Natural killer cell (primary cell): Measurements from ENCODE around the gene SEL1L2. TPM values are rescaled to one million over a fixed set of nuclear protein-coding genes. Genes with fewer than 3 reads are reported as not detected.

ENCODE experiments used
- ATAC-seq, 3 donors: fragments of 150-1000 bp in 2 of 3; fragments of 200-7000 bp in 1 of 3; cut with Tn5 transposase; 1 replicate in 1 of 3; 2 replicates in 2 of 3; pipeline ENCODE4 v1.10.0; 2021; ENCODE audit warnings: mild to moderate bottlenecking in 2 of 3, moderate library complexity in 2 of 3
- DNase-seq, 2 donors: peaks; one replicate each; pipeline versions ENCODE4 v3.0.0 to v3.0.0-alpha.2; 2013 to 2021; ENCODE audit warnings: mixed read lengths in 1 of 2
- H3K27ac ChIP-seq: one replicate; pipeline ENCODE4 v1.5.1; 2013; ENCODE audit warnings: mild to moderate bottlenecking, low read length
- H3K27me3 ChIP-seq: one replicate; pipeline ENCODE4 v1.6.1; 2013; ENCODE audit warnings: low read length; ENCODE audit not compliant: control insufficient read depth, insufficient read depth
- H3K36me3 ChIP-seq: one replicate; pipeline ENCODE4 v1.6.1; 2013; ENCODE audit warnings: low read length; ENCODE audit not compliant: control insufficient read depth, insufficient read depth
- H3K4me1 ChIP-seq: one replicate; pipeline ENCODE4 v1.6.1; 2013; ENCODE audit warnings: low read length; ENCODE audit not compliant: control insufficient read depth, insufficient read depth
- H3K4me3 ChIP-seq: one replicate; pipeline ENCODE4 v1.5.1; 2013; ENCODE audit warnings: low read length
- H3K9me3 ChIP-seq: one replicate; pipeline ENCODE4 v1.6.1; 2013; ENCODE audit warnings: low read length; ENCODE audit not compliant: control insufficient read depth, insufficient read depth
- H3K27ac Mint-ChIP-seq, 2 donors: one replicate each; pipeline ENCODE4 v1.8.0; 2022; ENCODE audit warnings: mild to moderate bottlenecking in 2 of 2, mixed read lengths in 2 of 2, moderate library complexity in 1 of 2
- H3K27me3 Mint-ChIP-seq, 2 donors: one replicate each; pipeline ENCODE4 v1.8.0; 2022; ENCODE audit warnings: low read depth in 2 of 2, mixed read lengths in 2 of 2
- H3K36me3 Mint-ChIP-seq: one replicate; pipeline ENCODE4 v1.8.0; 2022; ENCODE audit warnings: mixed read lengths
- H3K4me1 Mint-ChIP-seq, 2 donors: one replicate each; pipeline ENCODE4 v1.8.0; 2022; ENCODE audit warnings: mixed read lengths in 2 of 2
- H3K4me3 Mint-ChIP-seq: one replicate; pipeline ENCODE4 v1.8.0; 2022; ENCODE audit warnings: mild to moderate bottlenecking, moderate library complexity, mixed read lengths
- H3K9me3 Mint-ChIP-seq, 2 donors: one replicate each; pipeline ENCODE4 v1.8.0; 2022; ENCODE audit warnings: mixed read lengths in 2 of 2
- CTCF ChIP-seq: fragments of 200-600 bp; IDR thresholded peaks from one replicate; pipeline ENCODE4 v1.8.0; 2022; ENCODE audit warnings: antibody characterized with exemption
- WGBS: methylation state at CpG from one replicate; pipeline ENCODE4 v1.1.7; 2013; ENCODE audit warnings: missing lambda C conversion rate; ENCODE audit not compliant: insufficient coverage; 5-methylcytosine and 5-hydroxymethylcytosine counted together
- intact Hi-C: fragments of 100-400 bp; cut with micrococcal nuclease; formaldehyde crosslinking; loops from one replicate; pipeline ENCODE4 v1.14.2; 2022
- total RNA-seq, 4 donors: library from RNA; stranded (reverse); fragments of 120-200 nt in 1 of 4; gene quantifications; one replicate each; pipeline versions ENCODE4 v1.2.3 to v1.2.4, GENCODE V29; 2013 to 2022

Gene SEL1L2
- total RNA-seq, 3 donors from 2014 or later (not counting 1 experiment from before 2014, with no cell fraction given) = not detected

GRCh38 chr20:13953227-13953626 is 37.2 kb downstream of the SEL1L2 start:
- Histone ChIP-seq H3K36me3 (no peaks in the 10 kb centered on the region), H3K27me3 (no peaks in the 10 kb centered on the region), H3K27ac (no peak overlapping the region), H3K9me3 (peaks cover 8% of the 10 kb centered on the region), H3K4me1 (no peaks in the 10 kb centered on the region), H3K4me3 (no peak overlapping the region)
- Mint-ChIP-seq H3K27me3 (no peaks in the 10 kb centered on the region), H3K4me1 (no peaks in the 10 kb centered on the region), H3K9me3 (peaks cover 6 to 7% of the 10 kb centered on the region in 2 donors), H3K4me3 (no peak overlapping the region), H3K27ac (no peak overlapping the region), H3K36me3 (peaks cover 7% of the 10 kb centered on the region)
- TF ChIP-seq CTCF = no peak
- intact Hi-C loops = no loop called here
- ATAC-seq (no peak), DNase-seq (no peak)
- WGBS = 61% methylated on average over 6 of the region's 6 CpGs

- H3K4me1 ChIP-seq = no peaks in the 10 kb centered on the region
- DNase-seq (no peak), ATAC-seq (no peak)
- no peak overlapping the region for H3K4me3 Mint-ChIP-seq
- no peak for TF ChIP-seq CTCF
- no peak overlapping the region for H3K4me3 ChIP-seq
- H3K9me3 ChIP-seq = peaks cover 4% of the 10 kb centered on the region
- H3K4me1 Mint-ChIP-seq = no peaks in the 10 kb centered on the region
- no peaks in the 10 kb centered on the region for H3K27me3 Mint-ChIP-seq
- no peak overlapping the region for H3K27ac Mint-ChIP-seq
- 83% methylated on average over 3 of the region's 3 CpGs for WGBS
- peaks cover 10 to 15% of the 10 kb centered on the region in 2 donors for H3K9me3 Mint-ChIP-seq
- intact Hi-C loops = no loop called here
- H3K27me3 ChIP-seq = no peaks in the 10 kb centered on the region
- no peak overlapping the region for H3K27ac ChIP-seq
- peaks cover 7% of the 10 kb centered on the region for H3K36me3 Mint-ChIP-seq
- no peaks in the 10 kb centered on the region for H3K36me3 ChIP-seq
Measured at GRCh38 chr20:13947719-13948118, 42.7 kb downstream of the SEL1L2 start.

- Histone ChIP-seq H3K36me3 (no peaks in the 10 kb centered on the region), H3K9me3 (no peaks in the 10 kb centered on the region), H3K4me3 (no peak overlapping the region), H3K27ac (no peak overlapping the region), H3K27me3 (no peaks in the 10 kb centered on the region), H3K4me1 (no peaks in the 10 kb centered on the region)
- no peaks in the 10 kb centered on the region for H3K27me3 Mint-ChIP-seq
- WGBS = 85% methylated on average over 7 of the region's 7 CpGs
- H3K9me3 Mint-ChIP-seq = peaks cover 7 to 15% of the 10 kb centered on the region in 2 donors
- DNase-seq (no peak), ATAC-seq (no peak)
- intact Hi-C loops = no loop called here
- no peak overlapping the region for H3K27ac Mint-ChIP-seq
- TF ChIP-seq CTCF = no peak
- no peak overlapping the region for H3K4me3 Mint-ChIP-seq
- no peaks in the 10 kb centered on the region for H3K4me1 Mint-ChIP-seq
- no peaks in the 10 kb centered on the region for H3K36me3 Mint-ChIP-seq
Measured at GRCh38 chr20:13941031-13941430, 49.4 kb downstream of the SEL1L2 start.

- WGBS = 81% methylated on average over 9 of the region's 9 CpGs
- Mint-ChIP-seq H3K4me3 (no peak overlapping the region), H3K27ac (no peak overlapping the region), H3K36me3 (no peaks in the 10 kb centered on the region), H3K9me3 (peaks cover 0 to 7% of the 10 kb centered on the region in 2 donors), H3K27me3 (no peaks in the 10 kb centered on the region), H3K4me1 (no peaks in the 10 kb centered on the region)
- no peaks in the 10 kb centered on the region for H3K27me3 ChIP-seq
- no peaks in the 10 kb centered on the region for H3K36me3 ChIP-seq
- H3K9me3 ChIP-seq = no peaks in the 10 kb centered on the region
- no peak overlapping the region for H3K27ac ChIP-seq
- H3K4me3 ChIP-seq = no peak overlapping the region
- no peaks in the 10 kb centered on the region for H3K4me1 ChIP-seq
- DNase-seq = no peak
- TF ChIP-seq CTCF = no peak
- intact Hi-C loops = no loop called here
- no peak for ATAC-seq
Measured at GRCh38 chr20:13936781-13937576, 53.4 kb downstream of the SEL1L2 start.
